Muscle layer of colon (tissue), 2 donors: ENCODE data around the gene OTUD3.
"Not testable (repeated sequence)": the region's sequence is repeated elsewhere in the genome, so short reads cannot be mapped to it uniquely, and the experiment has no call there.

Source experiments
- H3K27ac ChIP-seq: one replicate; pipeline ENCODE4 v1.7.0; 2013; ENCODE audit warnings: low read depth, mild to moderate bottlenecking, low read length, moderate library complexity
- H3K27me3 ChIP-seq, 2 donors: one replicate each; pipeline ENCODE4 v1.7.0; 2013; ENCODE audit warnings: low read length in 2 of 2, mild to moderate bottlenecking in 2 of 2; ENCODE audit not compliant: insufficient read depth in 2 of 2, control insufficient read depth in 1 of 2
- H3K36me3 ChIP-seq: one replicate; pipeline ENCODE4 v1.7.0; 2013; ENCODE audit warnings: mild to moderate bottlenecking, low read length; ENCODE audit not compliant: insufficient read depth
- H3K4me1 ChIP-seq: one replicate; pipeline ENCODE4 v1.7.0; 2013; ENCODE audit warnings: mild to moderate bottlenecking, low read length; ENCODE audit not compliant: insufficient read depth
- H3K4me3 ChIP-seq, 2 donors: one replicate each; pipeline ENCODE4 v1.7.0; 2013; ENCODE audit warnings: low read length in 2 of 2, low read depth in 1 of 2, mild to moderate bottlenecking in 1 of 2, moderate library complexity in 1 of 2
- H3K9ac ChIP-seq: one replicate; pipeline ENCODE4 v1.7.0; 2013; ENCODE audit warnings: low read length
- H3K9me3 ChIP-seq: one replicate; pipeline ENCODE4 v1.7.0; 2013; ENCODE audit warnings: mild to moderate bottlenecking, low read length
- donor health status: abdominal sarcoma.
- donor health status: Adenocarcinoma of cecum.

The OTUD3 gene

DNA sequence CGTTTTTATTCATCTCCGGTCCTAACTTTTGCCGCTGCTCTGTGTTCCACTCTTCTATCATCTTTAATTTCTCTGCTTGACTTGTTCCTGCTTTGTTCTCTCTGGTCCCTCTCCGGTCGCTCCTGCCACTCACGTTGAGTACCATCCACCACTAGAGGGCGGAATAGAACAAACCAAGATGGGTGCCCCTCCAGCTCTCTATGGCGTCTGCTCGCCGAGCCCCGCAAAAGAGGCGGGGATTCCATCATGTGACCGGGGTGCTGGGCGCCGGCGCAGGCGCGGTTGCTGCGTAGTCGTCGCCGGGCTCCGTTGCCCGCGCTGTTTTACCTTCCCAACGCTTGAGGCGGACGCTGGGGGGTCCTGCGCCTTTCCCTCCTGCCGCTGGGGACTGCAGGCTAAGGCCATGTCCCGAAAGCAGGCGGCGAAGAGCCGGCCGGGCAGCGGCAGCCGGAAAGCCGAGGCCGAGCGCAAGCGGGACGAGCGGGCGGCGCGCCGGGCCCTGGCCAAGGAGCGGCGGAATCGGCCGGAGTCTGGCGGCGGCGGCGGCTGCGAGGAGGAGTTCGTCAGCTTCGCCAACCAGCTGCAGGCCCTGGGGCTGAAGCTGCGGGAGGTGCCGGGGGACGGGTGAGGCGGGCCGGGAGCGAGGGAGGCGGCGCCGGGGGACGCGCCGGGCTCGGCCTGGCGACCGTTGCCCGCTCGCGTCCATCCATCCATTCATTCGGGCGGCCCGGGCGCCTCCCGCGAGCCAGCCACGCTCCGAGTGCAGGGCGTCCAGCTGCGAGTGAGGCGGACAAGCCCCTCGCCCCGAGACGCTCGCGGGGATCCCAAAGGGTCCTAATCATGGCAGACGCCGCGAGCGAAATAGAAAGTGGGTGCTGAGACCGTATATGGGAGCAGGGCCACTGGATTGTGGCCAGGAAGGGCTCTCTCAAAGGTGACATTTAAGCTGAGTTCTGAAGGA, at the start of gene OTUD3:
TSS of gene OTUD3 (plus strand) at position 285 of the 961 bp plus-strand sequence. CDS start at position 404, 119 bp downstream.
- Histone ChIP-seq H3K36me3 (no peaks in the 10 kb centered on the region), H3K4me3 (peak within 1 kb of the TSS; percentile 59 to 86), H3K27ac (peak within 1 kb of the TSS; percentile 71), H3K4me1 (peaks cover 26% of the 10 kb centered on the region), H3K9me3 (no peaks in the 10 kb centered on the region), H3K27me3 (no peaks in the 10 kb centered on the region), H3K9ac (peak within 1 kb of the TSS; percentile 91)

DNA sequence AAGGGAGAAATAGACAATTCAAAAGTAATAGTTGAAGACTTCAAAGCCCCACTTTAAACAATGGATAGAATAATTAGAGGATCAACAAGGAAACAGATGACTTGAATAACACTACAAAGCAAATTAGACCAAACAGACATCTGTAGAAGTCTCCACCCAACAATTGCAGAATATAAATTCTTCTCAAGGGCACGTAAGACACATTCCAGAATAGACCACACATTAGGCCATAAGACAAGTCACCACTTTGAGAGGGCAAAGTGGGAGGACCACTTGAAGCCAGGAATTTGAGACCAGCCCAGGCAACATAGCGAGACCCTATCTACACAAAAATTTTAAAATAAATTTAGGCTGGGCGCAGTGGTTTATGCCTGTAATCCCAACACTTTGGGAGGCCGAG, 46.6 kb upstream of the OTUD3 start:
- no peak overlapping the region for H3K27ac ChIP-seq
- H3K9me3 ChIP-seq, result no peaks in the 10 kb centered on the region
- H3K36me3 ChIP-seq, result no peaks in the 10 kb centered on the region
- no peak overlapping the region for H3K9ac ChIP-seq
- no peaks in the 10 kb centered on the region for H3K27me3 ChIP-seq
- H3K4me3 ChIP-seq, result no peak overlapping the region
- H3K4me1 ChIP-seq, result no peaks in the 10 kb centered on the region

DNA sequence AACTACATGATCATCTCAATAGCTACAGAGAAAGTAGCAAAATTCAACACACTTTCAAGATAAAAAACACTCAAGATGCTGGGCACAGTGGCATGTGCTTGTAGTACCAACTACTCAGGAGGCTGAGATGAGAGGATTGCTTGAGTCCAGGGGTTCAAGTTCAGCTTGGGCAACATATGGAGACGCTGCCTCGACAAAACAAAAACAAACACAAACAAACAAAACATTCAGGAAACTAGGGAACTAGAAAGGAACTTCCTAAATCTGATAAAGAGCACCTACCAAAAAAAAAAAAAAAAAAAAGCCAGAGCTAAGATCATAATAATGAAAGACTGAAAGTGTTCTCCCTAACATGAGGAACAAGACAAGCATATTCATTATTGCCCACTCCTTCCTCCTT, 44.3 kb upstream of the OTUD3 start:
- Histone ChIP-seq H3K9ac (no peak overlapping the region), H3K27me3 (no peaks in the 10 kb centered on the region), H3K4me1 (no peaks in the 10 kb centered on the region), H3K4me3 (no peak overlapping the region), H3K36me3 (no peaks in the 10 kb centered on the region), H3K9me3 (no peaks in the 10 kb centered on the region), H3K27ac (no peak overlapping the region)

- no peaks in the 10 kb centered on the region for H3K9me3 ChIP-seq
- no peaks in the 10 kb centered on the region for H3K27me3 ChIP-seq
- no peaks in the 10 kb centered on the region for H3K4me1 ChIP-seq
- H3K27ac ChIP-seq, result no peak overlapping the region
- no peak overlapping the region for H3K9ac ChIP-seq
- H3K4me3 ChIP-seq, result no peak overlapping the region
- no peaks in the 10 kb centered on the region for H3K36me3 ChIP-seq
Observed at GRCh38 chr1:19840228-19840627, 42.0 kb upstream of the OTUD3 start.

- Histone ChIP-seq H3K36me3 (no peaks in the 10 kb centered on the region), H3K4me1 (no peaks in the 10 kb centered on the region), H3K27ac (no peak overlapping the region), H3K4me3 (no peak overlapping the region), H3K9ac (no peak overlapping the region), H3K9me3 (no peaks in the 10 kb centered on the region), H3K27me3 (no peaks in the 10 kb centered on the region)
Observed at GRCh38 chr1:19844731-19845495, 37.3 kb upstream of the OTUD3 start.

DNA sequence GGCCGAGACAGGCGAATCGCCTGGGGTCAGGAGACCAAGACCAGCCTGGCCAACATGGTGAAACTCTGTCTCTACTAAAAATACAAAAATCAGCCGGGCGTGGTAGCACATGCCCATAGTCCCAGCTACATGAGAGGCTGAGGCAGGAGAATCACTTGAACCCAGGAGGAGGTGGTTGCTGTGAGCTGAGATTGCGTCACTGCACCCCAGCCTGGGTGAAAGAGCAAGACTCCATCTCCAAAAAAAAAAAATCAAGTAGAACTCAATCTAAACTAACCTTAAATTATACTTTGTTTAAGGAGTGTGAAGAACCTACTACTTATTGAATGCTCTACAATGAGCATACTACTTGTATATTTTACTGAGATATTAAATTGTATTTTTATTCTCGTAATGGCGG, 36.6 kb upstream of the OTUD3 start:
- Histone ChIP-seq H3K36me3 (no peaks in the 10 kb centered on the region), H3K9ac (no peak overlapping the region), H3K27me3 (no peaks in the 10 kb centered on the region), H3K9me3 (no peaks in the 10 kb centered on the region), H3K27ac (no peak overlapping the region), H3K4me1 (no peaks in the 10 kb centered on the region), H3K4me3 (no peak overlapping the region)

DNA sequence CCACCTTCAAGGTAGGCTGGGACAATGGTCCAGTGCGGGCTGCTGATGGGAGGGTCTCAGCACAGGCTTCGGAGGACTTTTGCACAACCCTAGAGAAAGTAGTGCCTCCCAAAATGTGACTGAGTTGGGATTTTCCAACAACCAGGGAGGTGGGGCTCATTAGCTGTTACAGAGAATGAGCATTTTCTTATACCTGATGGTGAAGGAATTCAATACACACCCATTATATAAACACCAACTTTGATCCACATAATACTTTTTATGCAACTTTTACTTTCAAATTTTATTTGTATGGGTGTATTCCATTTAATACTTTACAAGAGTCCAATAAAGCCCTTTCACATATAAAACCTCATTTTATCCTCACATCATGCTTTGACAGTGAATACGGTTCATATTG, 35.9 kb upstream of the OTUD3 start:
- H3K4me1 ChIP-seq, result no peaks in the 10 kb centered on the region
- no peak overlapping the region for H3K9ac ChIP-seq
- H3K4me3 ChIP-seq, result no peak overlapping the region
- H3K27ac ChIP-seq, result no peak overlapping the region
- no peaks in the 10 kb centered on the region for H3K36me3 ChIP-seq
- H3K9me3 ChIP-seq, result no peaks in the 10 kb centered on the region
- H3K27me3 ChIP-seq, result no peaks in the 10 kb centered on the region

- not testable (repeated sequence) for H3K4me1 ChIP-seq, H3K9ac ChIP-seq, H3K9me3 ChIP-seq, H3K27ac ChIP-seq, H3K27me3 ChIP-seq, H3K4me3 ChIP-seq, H3K36me3 ChIP-seq
Observed at GRCh38 chr1:19847334-19847733, 34.9 kb upstream of the OTUD3 start.

DNA sequence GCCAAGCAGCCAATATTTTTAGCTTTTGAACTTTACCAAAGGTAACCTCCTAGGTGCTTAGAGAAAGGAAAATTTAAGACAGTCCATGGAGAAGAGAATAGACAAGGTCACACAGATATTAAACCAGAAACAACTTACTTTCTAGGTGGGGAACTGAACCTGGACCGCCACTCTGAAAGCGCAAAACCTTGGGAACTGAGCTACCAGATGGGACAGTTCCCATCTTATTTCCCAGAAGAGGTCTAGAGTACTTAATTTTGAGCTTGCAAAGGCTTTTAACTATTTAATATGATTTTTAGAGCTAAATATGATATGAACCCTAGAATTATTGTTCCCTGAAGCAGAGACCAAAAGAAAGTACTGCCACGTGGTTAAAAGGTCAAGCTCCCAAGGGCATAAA, 32.9 kb upstream of the OTUD3 start:
- not testable (repeated sequence) for H3K9ac ChIP-seq, H3K27me3 ChIP-seq, H3K9me3 ChIP-seq, H3K27ac ChIP-seq, H3K36me3 ChIP-seq, H3K4me1 ChIP-seq, H3K4me3 ChIP-seq

DNA sequence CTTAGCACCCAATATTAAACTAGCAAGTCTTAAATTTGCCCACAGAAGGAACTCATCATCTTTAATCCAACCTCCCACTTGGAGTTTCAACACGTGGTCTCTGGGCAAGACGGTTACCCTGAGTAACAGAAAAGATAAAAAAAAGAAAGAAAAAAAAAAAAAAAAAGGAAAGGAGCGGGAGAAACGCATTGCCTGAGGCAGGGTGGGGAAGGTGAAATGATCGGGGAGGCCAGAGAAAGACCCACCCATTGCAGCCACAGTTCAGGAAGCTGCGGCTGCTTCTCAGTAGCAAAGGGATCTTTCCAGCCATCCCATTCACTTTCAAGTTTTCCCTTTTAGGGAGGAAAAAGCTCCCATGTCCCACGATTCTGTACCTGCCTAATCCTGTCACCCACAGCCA, 32.0 kb upstream of the OTUD3 start:
- no peaks in the 10 kb centered on the region for H3K36me3 ChIP-seq
- H3K27ac ChIP-seq, result no peak overlapping the region
- no peaks in the 10 kb centered on the region for H3K4me1 ChIP-seq
- no peaks in the 10 kb centered on the region for H3K9me3 ChIP-seq
- H3K4me3 ChIP-seq, result no peak overlapping the region
- H3K9ac ChIP-seq, result no peak overlapping the region
- H3K27me3 ChIP-seq, result no peaks in the 10 kb centered on the region

DNA sequence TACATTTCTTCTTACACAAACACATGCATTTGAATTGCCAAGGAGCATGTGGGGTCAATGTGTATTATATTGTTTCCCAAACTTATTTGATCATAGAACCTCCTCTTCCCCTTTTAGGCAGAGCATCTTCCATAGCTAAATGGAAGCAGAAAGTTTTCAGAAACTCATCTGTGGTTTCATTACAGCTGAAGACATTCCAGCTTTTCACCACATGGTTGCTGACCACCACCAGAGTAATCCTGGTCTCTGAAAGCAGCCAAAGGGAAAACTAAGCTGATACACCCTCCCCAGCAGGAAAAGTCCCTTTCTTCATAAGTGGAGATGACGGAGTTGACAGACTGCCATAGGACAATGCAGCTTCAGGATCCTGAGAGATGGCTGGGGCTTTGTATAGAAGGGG, 30.2 kb upstream of the OTUD3 start:
- Histone ChIP-seq H3K27me3 (no peaks in the 10 kb centered on the region), H3K4me1 (no peaks in the 10 kb centered on the region), H3K9me3 (no peaks in the 10 kb centered on the region), H3K27ac (no peak overlapping the region), H3K36me3 (no peaks in the 10 kb centered on the region), H3K9ac (no peak overlapping the region), H3K4me3 (no peak overlapping the region)
